Endothelial cell of umbilical vein (primary cell): ENCODE results near the gene NEMF. TPM values are rescaled to one million over a fixed set of nuclear protein-coding genes. Genes with fewer than 3 reads are reported as not detected.

ENCODE experiments used
- BruUV-seq: library from RNA; stranded (reverse); fragments of 400-500 nt; replicated peaks from 2 replicates; lab custom pipeline; 2021; lab: Mats Ljungman, UMichigan
- CTCF ChIA-PET: fragments of 300-600, 350-600 bp; sonication (Branson Sonifier 250); formaldehyde crosslinking; loops from one replicate; lab custom pipeline; 2021; ENCODE audit warnings: antibody characterized with exemption, inconsistent platforms; lab: Charles Lee
- POLR2A ChIA-PET: fragments of 300-600, 350-600 bp; sonication (Branson Sonifier 250); formaldehyde crosslinking; loops from one replicate; lab custom pipeline; 2021; ENCODE audit warnings: antibody characterized with exemption, inconsistent platforms; lab: Charles Lee
- DNase-seq: peaks from one replicate; pipeline ENCODE4 v3.0.0-alpha.2; 2011; ENCODE audit warnings: low read depth, low spot score
- FAIRE-seq: peaks from 2 replicates; lab custom pipeline; 2011; peaks lifted over from hg19 to GRCh38; lab: Jason Lieb, UNC
- H2AFZ ChIP-seq: 2 replicates; pipeline ENCODE4 v1.6.0; 2012; ENCODE audit warnings: low read depth, low read length, control low read depth, inconsistent platforms
- H3K27ac ChIP-seq: 2 replicates; pipeline ENCODE4 v1.5.1; 2011; ENCODE audit warnings: low read depth, mild to moderate bottlenecking, control low read depth, low read length, moderate library complexity; ENCODE audit not compliant: insufficient read depth
- H3K27me3 ChIP-seq, 2 experiments: 2 replicates each; pipeline versions ENCODE4 v1.6.0 to v1.6.1; 2011; ENCODE audit warnings: low read length in 2 of 2, mixed read lengths in 1 of 2; ENCODE audit not compliant: control insufficient read depth in 2 of 2, insufficient read depth in 2 of 2
- H3K36me3 ChIP-seq, 2 experiments: 2 replicates in 1 of 2; 3 replicates in 1 of 2; pipeline ENCODE4 v1.5.1; 2011; ENCODE audit warnings: low read length in 2 of 2, mild to moderate bottlenecking in 1 of 2, moderate library complexity in 1 of 2; ENCODE audit not compliant: control insufficient read depth in 2 of 2, insufficient read depth in 2 of 2; ENCODE audit errors: extremely low read depth in 1 of 2
- H3K4me1 ChIP-seq: 3 replicates; pipeline ENCODE4 v1.5.1; 2011; ENCODE audit warnings: mild to moderate bottlenecking, low read length; ENCODE audit not compliant: control insufficient read depth, insufficient read depth; ENCODE audit errors: extremely low read depth
- H3K4me2 ChIP-seq: 2 replicates; pipeline ENCODE4 v1.6.1; 2011; ENCODE audit warnings: low read length, control low read depth, mixed read lengths; ENCODE audit not compliant: insufficient read depth
- H3K4me3 ChIP-seq, 3 experiments: fragments of 200-600 bp in 1 of 3; sonication (generic), shearing (Covaris generic) in 1 of 3; replicated peaks in 1 of 3; 2 replicates each; pipeline ENCODE4 v1.5.1; 2011 to 2016; ENCODE audit warnings: control low read depth in 3 of 3, low read length in 3 of 3, mild to moderate bottlenecking in 2 of 3, inconsistent platforms in 1 of 3, low read depth in 1 of 3, moderate library complexity in 1 of 3; ENCODE audit not compliant: insufficient read depth in 1 of 3
- H3K79me2 ChIP-seq: 2 replicates; pipeline ENCODE4 v1.6.0; 2012; ENCODE audit warnings: low read length, inconsistent platforms; ENCODE audit not compliant: control insufficient read depth, insufficient read depth
- H3K9ac ChIP-seq: replicated peaks from 2 replicates; pipeline ENCODE3; 2011; ENCODE audit warnings: low read length, control low read depth; ENCODE audit not compliant: insufficient read depth; ENCODE audit errors: extremely low read depth
- H3K9me1 ChIP-seq: replicated peaks from 3 replicates; pipeline ENCODE4 v1.6.0; 2011; ENCODE audit warnings: mild to moderate bottlenecking, low read length; ENCODE audit not compliant: control insufficient read depth, insufficient read depth; ENCODE audit errors: extremely low read depth
- H3K9me3 ChIP-seq: replicated peaks from 2 replicates; pipeline ENCODE4 v1.5.1; 2012; ENCODE audit warnings: low read length, inconsistent platforms; ENCODE audit not compliant: control insufficient read depth, insufficient read depth
- H4K20me1 ChIP-seq: replicated peaks from 2 replicates; pipeline ENCODE3; 2011; ENCODE audit warnings: mild to moderate bottlenecking, low read length; ENCODE audit not compliant: control insufficient read depth, insufficient read depth; ENCODE audit errors: extremely low read depth
- CTCF ChIP-seq, 2 donors: IDR thresholded peaks; 1 replicate in 1 of 2; 2 replicates in 1 of 2; pipeline ENCODE4 v1.5.1; 2011; ENCODE audit warnings: low read length in 2 of 2, mild to moderate bottlenecking in 2 of 2, moderate library complexity in 2 of 2, control low read depth in 1 of 2, inconsistent platforms in 1 of 2, low read depth in 1 of 2; ENCODE audit not compliant: insufficient read depth in 1 of 2; ENCODE audit errors: extremely low read depth in 1 of 2
- EZH2 ChIP-seq: IDR thresholded peaks from 2 replicates; pipeline ENCODE4 v1.6.1; 2012; ENCODE audit warnings: borderline replicate concordance, low read depth, mild to moderate bottlenecking, moderate library complexity, low read length, inconsistent platforms; ENCODE audit not compliant: severe bottlenecking
- FOS ChIP-seq: IDR thresholded peaks from 2 replicates; pipeline ENCODE4 v1.6.1; 2011; ENCODE audit warnings: mild to moderate bottlenecking, low read length, moderate library complexity, borderline replicate concordance; ENCODE audit not compliant: insufficient read depth
- GATA2 ChIP-seq: IDR thresholded peaks from 2 replicates; pipeline ENCODE4 v1.7.0; 2011; ENCODE audit warnings: low read depth, mild to moderate bottlenecking, moderate library complexity, mixed read lengths, low read length; ENCODE audit not compliant: insufficient read length, insufficient read depth
- JUN ChIP-seq: IDR thresholded peaks from 2 replicates; pipeline ENCODE4 v1.6.1; 2011; ENCODE audit warnings: borderline replicate concordance, low read depth; ENCODE audit not compliant: insufficient read length, insufficient read depth
- MAX ChIP-seq: IDR thresholded peaks from 2 replicates; pipeline ENCODE4 v1.6.1; 2011; ENCODE audit not compliant: insufficient read depth, insufficient read length
- MYC ChIP-seq: IDR thresholded peaks from one replicate; pipeline ENCODE4 v1.6.1; 2011; ENCODE audit warnings: mild to moderate bottlenecking, low read depth, low read length
- POLR2A ChIP-seq: IDR thresholded peaks from 2 replicates; pipeline ENCODE4 v1.6.1; 2012; ENCODE audit warnings: low read depth, mild to moderate bottlenecking, control low read depth, low read length
- POLR2AphosphoS5 ChIP-seq: IDR thresholded peaks from 2 replicates; pipeline ENCODE4 v1.6.1; 2012; ENCODE audit warnings: low read depth, mild to moderate bottlenecking, control low read depth, low read length, moderate library complexity; ENCODE audit not compliant: insufficient read depth
- dilution Hi-C: fragments of 300-500 bp; cut with MboI; formaldehyde crosslinking; loops from one replicate; pipeline ENCODE4 v1.15.0; 2019; ENCODE audit warnings: low sequenced_read_pairs; ENCODE audit not compliant: extremely low pct_ligation_motif_present
- intact Hi-C: fragments of 100-400 bp; cut with micrococcal nuclease; formaldehyde crosslinking; loops from one replicate; pipeline ENCODE4 v1.10.0; 2022
- polyA plus RNA-seq, 4 experiments: library from polyadenylated mRNA; depleted of rRNA in 3 of 4; stranded (reverse) in 3 of 4; unstranded in 1 of 4; fragments of >200 nt; gene quantifications; 2 replicates each; pipeline versions ENCODE4 v1.2.1 to v1.2.3, GENCODE V29; 2011 to 2012; ENCODE audit warnings: missing spikeins in 1 of 4
- total RNA-seq: library from RNA; stranded (reverse); gene quantifications from 2 replicates; pipeline ENCODE4 v1.2.3, GENCODE V29; 2021

NEMF gene
- total and polyA plus RNA-seq, 2 donors (not counting 3 experiments of a cell fraction or from before 2014, with no cell fraction given) = 12.2 to 71.4 TPM

- no peak overlapping the region for H2AFZ ChIP-seq
- H4K20me1 ChIP-seq = no peaks in the 10 kb centered on the region
- H3K4me1 ChIP-seq = peaks cover 11% of the 10 kb centered on the region
- intact Hi-C loops (loop anchor here (1.0 kb wide), 1 partner anchor 218 kb away; no protein-coding TSS in a partner anchor), dilution Hi-C loops (no loop called here)
- FAIRE-seq (peak; percentile 18), DNase-seq (no peak)
- no peaks in the 10 kb centered on the region for H3K27me3 ChIP-seq
- H3K9me3 ChIP-seq = no peaks in the 10 kb centered on the region
- H3K79me2 ChIP-seq = peaks cover 36% of the 10 kb centered on the region
- H3K4me2 ChIP-seq = peak overlapping the region; percentile 99
- H3K4me3 ChIP-seq = peak overlapping the region; percentile 92 to 97 (median 94)
- TF ChIP-seq MYC (no peak), MAX (no peak), EZH2 (no peak), POLR2AphosphoS5 (no peak), POLR2A (no peak), CTCF (IDR thresholded peaks at IDR 0.05; ENCODE audit: extremely low read depth in 1 of 2, insufficient read depth in 1 of 2, low read depth in 1 of 2, low read length in 2 of 2) (no peak), JUN (no peak), GATA2 (no peak), FOS (no peak)
- peak overlapping the region; percentile 83 for H3K27ac ChIP-seq
- peaks cover 4 to 9% of the 10 kb centered on the region in 2 experiments for H3K36me3 ChIP-seq
- CTCF ChIA-PET = interaction anchor here (0.8 to 3.3 kb wide), 17 partner anchors 10 to 680 kb away, joined by 3 to 121 read pairs (median 7); partner anchors contain the start of genes DNAAF2 and KLHDC2
- no peaks in the 10 kb centered on the region for H3K9me1 ChIP-seq
- POLR2A ChIA-PET = interaction anchor here (0.7 to 1.6 kb wide), 2 partner anchors 10 to 34 kb away, joined by 3 to 9 read pairs; no protein-coding TSS in a partner anchor
- H3K9ac ChIP-seq = peak overlapping the region; percentile 99
- BruUV-seq = no TSS peak
Measured at GRCh38 chr14:49851813-49852212, 775 bp downstream of the NEMF start.
